ENCODE measurements around the gene TMEM254. TPM values are rescaled to one million over a fixed set of nuclear protein-coding genes. Genes with fewer than 3 reads are reported as not detected.

Gene TMEM254
- total and polyA plus RNA-seq, 9 of the 15 experiments (the other 6 are each of a cell fraction or from before 2014, with no cell fraction given), result 0.59 to 4.7 (median 1.9) TPM

GRCh38 chr10:80136134-80136571 is 57.7 kb downstream of the TMEM254 start:
- H3K4me3 ChIP-seq, result no peak overlapping the region
- H2AFZ ChIP-seq (ENCODE audit: low read depth, low read length), result no peak overlapping the region
- no TSS peak for BruUV-seq (replicated peaks)
- no peak overlapping the region for H3K4me2 ChIP-seq (ENCODE audit: insufficient read depth, low read length)
- intact Hi-C loops (cut with micrococcal nuclease), result no loop called here
- H3K27me3 ChIP-seq (ENCODE audit: control insufficient read depth in 2 of 2, insufficient read depth in 2 of 2, low read length in 2 of 2), result peaks cover 40 to 72% of the 10 kb centered on the region in 2 experiments
- H4K20me1 ChIP-seq (replicated peaks; ENCODE audit: control insufficient read depth, insufficient read depth, low read length), result no peaks in the 10 kb centered on the region; the same call in 1 of the 2 replicates
- 4% methylated on average over 7 of the region's 8 CpGs for WGBS (ENCODE audit: insufficient coverage, low coverage, missing lambda C conversion rate)
- no peaks in the 10 kb centered on the region for H3K9me3 ChIP-seq (replicated peaks; ENCODE audit: control insufficient read depth, insufficient read depth, low read depth, low read length)
- H3K9me1 ChIP-seq (ENCODE audit: control insufficient read depth, insufficient read depth, low read length), result no peaks in the 10 kb centered on the region
- ChIA-PET CTCF (ENCODE audit: low intra/inter-chr PET ratio) (no interaction called here), POLR2A (no interaction called here)
- no peaks in the 10 kb centered on the region for H3K79me2 ChIP-seq (ENCODE audit: control insufficient read depth, insufficient read depth, low read length)
- peaks cover 0 to 6% of the 10 kb centered on the region in 2 experiments; a peak in 1 of 5 replicates for H3K4me1 ChIP-seq (replicated peaks in 1 of 2; ENCODE audit: control insufficient read depth in 2 of 2, insufficient read depth in 2 of 2, low read length in 2 of 2)
- no peak overlapping the region for H3K9ac ChIP-seq (ENCODE audit: insufficient read depth in 1 of 2, low read depth in 2 of 2, low read length in 2 of 2)
- DNase-seq (ENCODE audit: extremely low read depth in 1 of 4, low spot score in 3 of 4) (no peak), FAIRE-seq (peak; percentile 44), ATAC-seq (no peak; the same call in 2 of the 3 replicates)
- no peak overlapping the region for H3K27ac ChIP-seq (ENCODE audit: extremely low read depth, low read depth, low read length)
- H3K36me3 ChIP-seq (ENCODE audit: control insufficient read depth, insufficient read depth, low read length), result no peaks in the 10 kb centered on the region
- in situ Hi-C loops (cut with MboI), result no loop called here
- no peak for TF ChIP-seq RREB1 (CRISPR knock-in tag; IDR thresholded peaks at IDR 0.05)
- TF ChIP-seq ZBTB12 (CRISPR knock-in tag; IDR thresholded peaks at IDR 0.05), result no peak
- TF ChIP-seq CBFB (CRISPR knock-in tag; IDR thresholded peaks at IDR 0.05), result no peak
- TF ChIP-seq ZNF133 (CRISPR knock-in tag; IDR thresholded peaks at IDR 0.05), result no peak
- TF ChIP-seq HNRNPK (IDR thresholded peaks at IDR 0.05; ENCODE audit: low read depth, low read length, poor library complexity, severe bottlenecking), result no peak
- TF ChIP-seq PTRF (tag; IDR thresholded peaks at IDR 0.05), result no peak
- TF ChIP-seq NCOR1 (IDR thresholded peaks at IDR 0.05), result no peak
- TF ChIP-seq ZNF282 (CRISPR knock-in tag; IDR thresholded peaks at IDR 0.05), result no peak
- TF ChIP-seq TCF7 (IDR thresholded peaks at IDR 0.05; ENCODE audit: borderline replicate concordance), result no peak
- no peak for TF ChIP-seq OTX1 (CRISPR knock-in tag; IDR thresholded peaks at IDR 0.05)
- TF ChIP-seq HNRNPLL (IDR thresholded peaks at IDR 0.05; ENCODE audit: low read depth, low read length, poor library complexity, severe bottlenecking), result no peak
- TF ChIP-seq CBX3 (IDR thresholded peaks at IDR 0.05; ENCODE audit: borderline replicate concordance in 1 of 2, low read length in 2 of 2), result no peak
- no peak for TF ChIP-seq MED1 (CRISPR knock-in tag; IDR thresholded peaks at IDR 0.05; ENCODE audit: borderline replicate concordance)
- TF ChIP-seq CEBPB (tag; IDR thresholded peaks at IDR 0.05), result no peak
- TF ChIP-seq ZNF140 (CRISPR knock-in tag; IDR thresholded peaks at IDR 0.05), result no peak
- TF ChIP-seq SMC3 (conservative IDR thresholded peaks at IDR 0.05; ENCODE audit: insufficient read depth, low read depth, low read length), result no peak
